ENCODE results near the gene OR2AE1. TPM values are rescaled to one million over a fixed set of nuclear protein-coding genes. Genes with fewer than 3 reads are reported as not detected.

OR2AE1 gene
- total and polyA plus RNA-seq, 2 experiments from 2014 or later = not detected

- no peaks in the 10 kb centered on the region for H3K9me3 ChIP-seq (ENCODE audit: low read depth)
- no peak overlapping the region for H3K27ac ChIP-seq
- H3K4me1 ChIP-seq (ENCODE audit: low read depth) = peaks cover 14% of the 10 kb centered on the region
- no peaks in the 10 kb centered on the region for H3K36me3 ChIP-seq
- no peak overlapping the region for H3K4me3 ChIP-seq
- TF ChIP-seq CTCF (IDR thresholded peaks at IDR 0.05; ENCODE audit: low read depth, low read length) = no peak
- no peak for DNase-seq (ENCODE audit: low read depth in 1 of 2, low spot score in 1 of 2)
- no peaks in the 10 kb centered on the region for H3K27me3 ChIP-seq
Measured at GRCh38 chr7:99831595-99831994, 45.2 kb downstream of the OR2AE1 start.

- H3K27ac ChIP-seq = no peak overlapping the region
- no peak overlapping the region for H3K4me3 ChIP-seq
- peaks cover 24% of the 10 kb centered on the region for H3K4me1 ChIP-seq (ENCODE audit: low read depth)
- H3K36me3 ChIP-seq = no peaks in the 10 kb centered on the region
- H3K9me3 ChIP-seq (ENCODE audit: low read depth) = no peaks in the 10 kb centered on the region
- no peak for TF ChIP-seq CTCF (IDR thresholded peaks at IDR 0.05; ENCODE audit: low read depth, low read length)
- no peak for DNase-seq (ENCODE audit: low read depth in 1 of 2, low spot score in 1 of 2)
- H3K27me3 ChIP-seq = no peaks in the 10 kb centered on the region
Measured at GRCh38 chr7:99829524-99830160, 47.2 kb downstream of the OR2AE1 start.

- no peak for DNase-seq (ENCODE audit: low read depth in 1 of 2, low spot score in 1 of 2)
- Histone ChIP-seq H3K27me3 (no peaks in the 10 kb centered on the region), H3K27ac (no peak overlapping the region), H3K4me3 (no peak overlapping the region), H3K4me1 (ENCODE audit: low read depth) (peaks cover 17% of the 10 kb centered on the region), H3K9me3 (ENCODE audit: low read depth) (no peaks in the 10 kb centered on the region), H3K36me3 (no peaks in the 10 kb centered on the region)
- TF ChIP-seq CTCF (IDR thresholded peaks at IDR 0.05; ENCODE audit: low read depth, low read length) = no peak
Measured at GRCh38 chr7:99828811-99829210, 48.0 kb downstream of the OR2AE1 start.

- no peak for DNase-seq (ENCODE audit: low read depth in 1 of 2, low spot score in 1 of 2)
- Histone ChIP-seq H3K9me3 (ENCODE audit: low read depth) (no peaks in the 10 kb centered on the region), H3K27ac (no peak overlapping the region), H3K4me3 (no peak overlapping the region), H3K36me3 (no peaks in the 10 kb centered on the region), H3K27me3 (no peaks in the 10 kb centered on the region), H3K4me1 (ENCODE audit: low read depth) (peaks cover 22% of the 10 kb centered on the region)
- TF ChIP-seq CTCF (IDR thresholded peaks at IDR 0.05; ENCODE audit: low read depth, low read length) = no peak
Measured at GRCh38 chr7:99827040-99827778, 49.6 kb downstream of the OR2AE1 start.

Other genes starting within 250 kb of the OR2AE1 start
- gene CYP3A5, start 197.0 kb downstream of the OR2AE1 start, total RNA-seq = 0.24 and 4.8 TPM in 2 replicates
- 0.81 and 0.95 TPM in 2 replicates for gene CYP3A5, start 197.0 kb downstream of the OR2AE1 start, polyA plus RNA-seq
- not detected in 2 replicates for gene CYP3A7, start 141.8 kb downstream of the OR2AE1 start, total RNA-seq
- gene CYP3A7, start 141.8 kb downstream of the OR2AE1 start, polyA plus RNA-seq = 0.14 and 0.51 TPM in 2 replicates
- not detected in 2 replicates for gene CYP3A4, start 92.8 kb downstream of the OR2AE1 start, total RNA-seq
- not detected in 2 replicates for gene CYP3A4, start 92.8 kb downstream of the OR2AE1 start, polyA plus RNA-seq
- gene CYP3A43, start 49.0 kb downstream of the OR2AE1 start, total RNA-seq = 0.07 TPM in 1 of 2 replicates, not detected in the other
- gene CYP3A43, start 49.0 kb downstream of the OR2AE1 start, polyA plus RNA-seq = 0.22 and 0.42 TPM in 2 replicates
- gene TRIM4, start 42.5 kb upstream of the OR2AE1 start, total RNA-seq = 3.1 and 6.0 TPM in 2 replicates
- gene TRIM4, start 42.5 kb upstream of the OR2AE1 start, polyA plus RNA-seq = 4.0 and 4.2 TPM in 2 replicates
- gene GJC3, start 52.6 kb upstream of the OR2AE1 start, total RNA-seq = not detected in 2 replicates
- gene GJC3, start 52.6 kb upstream of the OR2AE1 start, polyA plus RNA-seq = not detected in 2 replicates
- 0.39 TPM in 1 of 2 replicates, not detected in the other for gene AZGP1, start 99.0 kb upstream of the OR2AE1 start, total RNA-seq
- gene AZGP1, start 99.0 kb upstream of the OR2AE1 start, polyA plus RNA-seq = not detected in 2 replicates
- gene ZKSCAN1, start 138.6 kb upstream of the OR2AE1 start, total RNA-seq = 17.4 and 33.7 TPM in 2 replicates
- 22.3 and 38.1 TPM in 2 replicates for gene ZKSCAN1, start 138.6 kb upstream of the OR2AE1 start, polyA plus RNA-seq
- gene ZSCAN21, start 172.7 kb upstream of the OR2AE1 start, total RNA-seq = 23.3 and 24.3 TPM in 2 replicates
- 11.3 and 22.5 TPM in 2 replicates for gene ZSCAN21, start 172.7 kb upstream of the OR2AE1 start, polyA plus RNA-seq
- 35.0 and 45.5 TPM in 2 replicates for gene ZNF3, start 204.7 kb upstream of the OR2AE1 start, total RNA-seq
- gene ZNF3, start 204.7 kb upstream of the OR2AE1 start, polyA plus RNA-seq = 37.2 and 53.6 TPM in 2 replicates
- 69.6 and 80.0 TPM in 2 replicates for gene COPS6, start 211.9 kb upstream of the OR2AE1 start, total RNA-seq
- gene COPS6, start 211.9 kb upstream of the OR2AE1 start, polyA plus RNA-seq = 277 and 315 TPM in 2 replicates
- gene MCM7, start 224.4 kb upstream of the OR2AE1 start, total RNA-seq = 68.9 and 88.3 TPM in 2 replicates
- gene MCM7, start 224.4 kb upstream of the OR2AE1 start, polyA plus RNA-seq = 77.2 and 105 TPM in 2 replicates
- 31.7 and 35.2 TPM in 2 replicates for gene AP4M1, start 224.6 kb upstream of the OR2AE1 start, total RNA-seq
- 15.8 and 29.3 TPM in 2 replicates for gene AP4M1, start 224.6 kb upstream of the OR2AE1 start, polyA plus RNA-seq
- 104 and 163 TPM in 2 replicates for gene TAF6, start 242.3 kb upstream of the OR2AE1 start, total RNA-seq
- 99.4 and 112 TPM in 2 replicates for gene TAF6, start 242.3 kb upstream of the OR2AE1 start, polyA plus RNA-seq
- 13.8 and 16.8 TPM in 2 replicates for gene CNPY4, start 242.6 kb upstream of the OR2AE1 start, total RNA-seq
- gene CNPY4, start 242.6 kb upstream of the OR2AE1 start, polyA plus RNA-seq = 18.4 and 18.9 TPM in 2 replicates
- 3.7 and 4.2 TPM in 2 replicates for gene MBLAC1, start 249.9 kb upstream of the OR2AE1 start, total RNA-seq
- gene MBLAC1, start 249.9 kb upstream of the OR2AE1 start, polyA plus RNA-seq = 4.3 and 5.1 TPM in 2 replicates